IMR-90 (cell line): ENCODE data around the gene RAB15. TPM values are rescaled to one million over a fixed set of nuclear protein-coding genes. Genes with fewer than 3 reads are reported as not detected.

ENCODE experiments used
- ATAC-seq: fragments of 200-7000 bp; cut with Tn5 transposase; 2 replicates; pipeline ENCODE4 v1.9.1; 2020; ENCODE audit warnings: low read depth, mild to moderate bottlenecking, moderate library complexity
- BruUV-seq: library from RNA; stranded (reverse); fragments of 400-500 nt; replicated peaks from 2 replicates; lab custom pipeline; 2021; lab: Mats Ljungman, UMichigan
- CTCF ChIA-PET: fragments of 300-600 bp; formaldehyde crosslinking; extraction: SDS; loops from one replicate; lab custom pipeline; 2021; ENCODE audit warnings: antibody characterized with exemption; lab: Yijun Ruan, JAX
- POLR2A ChIA-PET: fragments of 300-600 bp; sonication (Branson Sonifier 250); formaldehyde crosslinking; loops from one replicate; lab custom pipeline; 2022; ENCODE audit warnings: antibody characterized with exemption; ENCODE audit not compliant: unreplicated experiment; lab: Charles Lee
- DNase-seq: peaks from one replicate; pipeline ENCODE4 v3.0.0; 2013
- H2AFZ ChIP-seq: replicated peaks from 2 replicates; pipeline ENCODE3; 2013; ENCODE audit warnings: low read length, mild to moderate bottlenecking; ENCODE audit not compliant: poor library complexity
- H2AK5ac ChIP-seq: 2 replicates; pipeline ENCODE4 v1.6.1; 2013; ENCODE audit warnings: low read depth, low read length, inconsistent platforms
- H2AK9ac ChIP-seq: replicated peaks from 2 replicates; pipeline ENCODE3; 2013; ENCODE audit warnings: mild to moderate bottlenecking, low read depth, low read length, moderate library complexity; ENCODE audit not compliant: poor library complexity
- H2BK120ac ChIP-seq: 2 replicates; pipeline ENCODE4 v1.6.1; 2013; ENCODE audit warnings: low read depth, low read length, inconsistent platforms
- H2BK15ac ChIP-seq: 3 replicates; pipeline ENCODE4 v1.6.1; 2013; ENCODE audit warnings: low read depth, low read length, inconsistent platforms
- H2BK20ac ChIP-seq: 2 replicates; pipeline ENCODE4 v1.6.1; 2013; ENCODE audit warnings: low read depth, mild to moderate bottlenecking, inconsistent platforms, low read length, moderate library complexity
- H2BK5ac ChIP-seq: 2 replicates; pipeline ENCODE4 v1.6.1; 2013; ENCODE audit warnings: mild to moderate bottlenecking, low read depth, low read length, inconsistent platforms; ENCODE audit not compliant: poor library complexity, severe bottlenecking
- H3K14ac ChIP-seq: replicated peaks from 2 replicates; pipeline ENCODE4 v1.6.1; 2013; ENCODE audit warnings: low read depth, low read length, inconsistent platforms
- H3K18ac ChIP-seq: 2 replicates; pipeline ENCODE4 v1.6.1; 2013; ENCODE audit warnings: low read depth, low read length, control low read depth
- H3K23ac ChIP-seq: 2 replicates; pipeline ENCODE4 v1.6.1; 2013; ENCODE audit warnings: low read depth, low read length, inconsistent platforms
- H3K27ac ChIP-seq: 2 replicates; pipeline ENCODE4 v1.5.1; 2013; ENCODE audit warnings: mild to moderate bottlenecking, control low read depth, low read length; ENCODE audit not compliant: insufficient read depth
- H3K27me3 ChIP-seq: 2 replicates; pipeline ENCODE4 v1.6.1; 2013; ENCODE audit warnings: low read length; ENCODE audit not compliant: control insufficient read depth, insufficient read depth
- H3K36me3 ChIP-seq: 2 replicates; pipeline ENCODE4 v1.6.1; 2013; ENCODE audit warnings: low read length, mixed read lengths; ENCODE audit not compliant: control insufficient read depth, insufficient read depth
- H3K4ac ChIP-seq: 2 replicates; pipeline ENCODE4 v1.6.1; 2013; ENCODE audit warnings: low read depth, low read length, inconsistent platforms
- H3K4me1 ChIP-seq: 2 replicates; pipeline ENCODE4 v1.6.1; 2013; ENCODE audit warnings: low read length, mixed read lengths; ENCODE audit not compliant: control insufficient read depth, insufficient read depth
- H3K4me2 ChIP-seq: 2 replicates; pipeline ENCODE4 v1.6.1; 2013; ENCODE audit warnings: low read depth, mild to moderate bottlenecking, control low read depth, low read length, moderate library complexity
- H3K4me3 ChIP-seq: 2 replicates; pipeline ENCODE4 v1.5.1; 2013; ENCODE audit warnings: low read depth, mild to moderate bottlenecking, control low read depth, low read length, moderate library complexity; ENCODE audit not compliant: insufficient read depth
- H3K56ac ChIP-seq: 2 replicates; pipeline ENCODE4 v1.6.1; 2013; ENCODE audit warnings: low read length, inconsistent platforms; ENCODE audit not compliant: insufficient read depth; ENCODE audit errors: extremely low read depth
- H3K79me1 ChIP-seq, 2 experiments: 2 replicates each; pipeline ENCODE4 v1.6.1; 2013; ENCODE audit warnings: low read length in 2 of 2, inconsistent platforms in 1 of 2, low read depth in 1 of 2
- H3K9ac ChIP-seq: 2 replicates; pipeline ENCODE4 v1.6.1; 2013; ENCODE audit warnings: low read depth, low read length, control low read depth
- H3K9me1 ChIP-seq: 2 replicates; pipeline ENCODE4 v1.6.1; 2013; ENCODE audit warnings: low read length, inconsistent platforms; ENCODE audit not compliant: insufficient read depth
- H3K9me3 ChIP-seq: 2 replicates; pipeline ENCODE4 v1.6.1; 2013; ENCODE audit warnings: low read length; ENCODE audit not compliant: control insufficient read depth, insufficient read depth
- H4K20me1 ChIP-seq: 2 replicates; pipeline ENCODE4 v1.6.1; 2013; ENCODE audit warnings: low read length, inconsistent platforms; ENCODE audit not compliant: insufficient read depth
- H4K5ac ChIP-seq: 2 replicates; pipeline ENCODE4 v1.6.1; 2013; ENCODE audit warnings: mild to moderate bottlenecking, low read depth, low read length, control low read depth
- H4K8ac ChIP-seq, 2 experiments: 2 replicates each; pipeline ENCODE4 v1.6.1; 2013; ENCODE audit warnings: low read depth in 2 of 2, low read length in 2 of 2, control low read depth in 1 of 2, inconsistent platforms in 1 of 2
- H4K91ac ChIP-seq: 2 replicates; pipeline ENCODE4 v1.6.1; 2013; ENCODE audit warnings: low read depth, low read length, inconsistent platforms; ENCODE audit not compliant: insufficient read depth
- BHLHE40 ChIP-seq: fragments of 150-350 bp; IDR thresholded peaks from 2 replicates; pipeline ENCODE4 v1.6.1; 2016; ENCODE audit warnings: mild to moderate bottlenecking, low read depth, low read length
- CEBPB ChIP-seq: IDR thresholded peaks from 2 replicates; pipeline ENCODE4 v1.6.1; 2012; ENCODE audit warnings: low read depth, low read length, improper control_type of control experiment
- CHD1 ChIP-seq: IDR thresholded peaks from 2 replicates; pipeline ENCODE4 v1.6.1; 2012; ENCODE audit warnings: low read depth, low read length, improper control_type of control experiment
- CTCF ChIP-seq: conservative IDR thresholded peaks from 2 replicates; pipeline ENCODE4 v1.5.1; 2012; ENCODE audit warnings: mild to moderate bottlenecking, low read depth, low read length, improper control_type of control experiment
- FOS ChIP-seq: fragments of 150-350 bp; IDR thresholded peaks from 2 replicates; pipeline ENCODE4 v1.6.1; 2016; ENCODE audit warnings: low read depth, low read length
- MAFK ChIP-seq: IDR thresholded peaks from 2 replicates; pipeline ENCODE4 v1.6.1; 2012; ENCODE audit warnings: low read depth, low read length, improper control_type of control experiment
- MAZ ChIP-seq: IDR thresholded peaks from 2 replicates; pipeline ENCODE4 v1.6.1; 2012; ENCODE audit warnings: low read depth, mild to moderate bottlenecking, low read length, improper control_type of control experiment, moderate library complexity, borderline replicate concordance
- MXI1 ChIP-seq: IDR thresholded peaks from 2 replicates; pipeline ENCODE4 v1.6.1; 2012; ENCODE audit warnings: low read depth, mild to moderate bottlenecking, low read length, moderate library complexity, borderline replicate concordance
- NFE2L2 ChIP-seq: fragments of 150-350 bp; IDR thresholded peaks from 2 replicates; pipeline ENCODE4 v1.6.1; 2016; ENCODE audit warnings: low read depth, mild to moderate bottlenecking, low read length
- POLR2A ChIP-seq: IDR thresholded peaks from 2 replicates; pipeline ENCODE4 v1.6.1; 2012; ENCODE audit warnings: mild to moderate bottlenecking, low read depth, low read length
- RAD21 ChIP-seq: IDR thresholded peaks from 2 replicates; pipeline ENCODE4 v1.6.1; 2012; ENCODE audit warnings: low read length, improper control_type of control experiment
- RCOR1 ChIP-seq: IDR thresholded peaks from 2 replicates; pipeline ENCODE4 v1.6.1; 2012; ENCODE audit warnings: mild to moderate bottlenecking, low read length, improper control_type of control experiment; ENCODE audit not compliant: insufficient replicate concordance
- RFX5 ChIP-seq: IDR thresholded peaks from 2 replicates; pipeline ENCODE4 v1.8.0; 2012; ENCODE audit warnings: low read depth, mild to moderate bottlenecking, low read length, moderate library complexity
- SMC3 ChIP-seq: fragments of 150-350 bp; IDR thresholded peaks from 2 replicates; pipeline ENCODE4 v1.6.1; 2016; ENCODE audit warnings: low read depth, mild to moderate bottlenecking, antibody characterized with exemption, low read length, moderate library complexity
- USF2 ChIP-seq: fragments of 150-350 bp; IDR thresholded peaks from 2 replicates; pipeline ENCODE4 v1.6.1; 2017; ENCODE audit warnings: mild to moderate bottlenecking, antibody characterized with exemption, low read length, low read depth
- WGBS, 2 experiments: methylation state at CpG; one replicate each; pipeline versions ENCODE4 v1.1.5 to v1.1.7; 2013; ENCODE audit warnings: missing lambda C conversion rate in 2 of 2; ENCODE audit not compliant: insufficient read length in 1 of 2; ENCODE audit errors: extremely low coverage in 2 of 2; 5-methylcytosine and 5-hydroxymethylcytosine counted together
- dilution Hi-C: fragments of 300-500 bp; cut with HindIII; formaldehyde crosslinking; loops from one replicate; pipeline ENCODE4 v1.14.3; 2018; ENCODE audit warnings: low sequenced_read_pairs; ENCODE audit not compliant: unreplicated experiment
- in situ Hi-C: fragments of 300-500 bp; cut with MboI; formaldehyde crosslinking; loops from 3 replicates; pipeline ENCODE4 v1.14.3; 2019; ENCODE audit warnings: low sequenced_read_pairs, inconsistent platforms, mixed read lengths
- intact Hi-C: fragments of 100-400 bp; cut with micrococcal nuclease; formaldehyde crosslinking; loops from 2 replicates; pipeline ENCODE4 v1.10.0; 2022
- polyA plus RNA-seq, 3 experiments: library from polyadenylated mRNA; depleted of rRNA; stranded (reverse); fragments of >200 nt; gene quantifications; 2 replicates each; pipeline ENCODE4 v1.2.3, GENCODE V29; 2012; ENCODE audit warnings: low replicate concordance in 1 of 3
- total RNA-seq: library from RNA; depleted of rRNA; stranded (reverse); fragments of >200 nt; gene quantifications from 2 replicates; pipeline ENCODE4 v1.2.3, GENCODE V29; 2012
- TF ChIP-seq, protein P1 (sequence below): fragments of 150-350 bp; IDR thresholded peaks from 2 replicates; pipeline ENCODE4 v1.6.1; 2016; ENCODE audit warnings: low read depth, mild to moderate bottlenecking, low read length, moderate library complexity, borderline replicate concordance

The RAB15 gene
- total and polyA plus RNA-seq, 2 of the 4 experiments (the other 2 are of a cell fraction): 3.4 to 7.8 TPM

GRCh38 chr14:64937171-64937820 lies 34.8 kb downstream of the RAB15 start:
- POLR2A ChIA-PET: no interaction called here
- H3K14ac ChIP-seq: no peak overlapping the region

More at GRCh38 chr14:64937171-64937820, 34.8 kb downstream of the RAB15 start:
- peak; percentile 18 for DNase-seq
- no peak overlapping the region for H3K27ac ChIP-seq
- H3K56ac ChIP-seq: no peak overlapping the region
- WGBS, 2 experiments: no CpG with 5 or more reads among the region's 1 CpG
- H3K9me3 ChIP-seq: no peaks in the 10 kb centered on the region
- H2BK15ac ChIP-seq: no peak overlapping the region
- H2BK5ac ChIP-seq: no peak overlapping the region
- dilution Hi-C loops (no loop called here), in situ Hi-C loops (no loop called here), intact Hi-C loops (no loop called here)
- CTCF ChIA-PET: interaction anchor here (0.8 kb wide), 1 partner anchor 13 kb away, joined by 3 read pairs; no protein-coding TSS in a partner anchor
- H3K4me3 ChIP-seq: no peak overlapping the region
- no peak overlapping the region for H4K91ac ChIP-seq
- no TSS peak for BruUV-seq
- H2BK120ac ChIP-seq: no peak overlapping the region
- no peak overlapping the region for H2AK5ac ChIP-seq
- H4K8ac ChIP-seq: no peak overlapping the region
- no peak overlapping the region for H3K9ac ChIP-seq
- no peak overlapping the region for H2AFZ ChIP-seq
- H3K79me1 ChIP-seq: peaks cover 0 to 3% of the 10 kb centered on the region in 2 experiments; a peak in 1 of 4 replicates
- ATAC-seq: no peak; the same call in 1 of the 2 replicates
- H3K4me1 ChIP-seq: no peaks in the 10 kb centered on the region
- H3K4me2 ChIP-seq: no peak overlapping the region
- H2AK9ac ChIP-seq: no peak overlapping the region
- no peak overlapping the region for H3K18ac ChIP-seq
- peaks cover 4% of the 10 kb centered on the region; the same call in 1 of the 2 replicates for H3K9me1 ChIP-seq
- H4K5ac ChIP-seq: no peak overlapping the region
- no peak overlapping the region for H2BK20ac ChIP-seq
- H3K36me3 ChIP-seq: peaks cover 6% of the 10 kb centered on the region
- TF ChIP-seq, protein P1, sequence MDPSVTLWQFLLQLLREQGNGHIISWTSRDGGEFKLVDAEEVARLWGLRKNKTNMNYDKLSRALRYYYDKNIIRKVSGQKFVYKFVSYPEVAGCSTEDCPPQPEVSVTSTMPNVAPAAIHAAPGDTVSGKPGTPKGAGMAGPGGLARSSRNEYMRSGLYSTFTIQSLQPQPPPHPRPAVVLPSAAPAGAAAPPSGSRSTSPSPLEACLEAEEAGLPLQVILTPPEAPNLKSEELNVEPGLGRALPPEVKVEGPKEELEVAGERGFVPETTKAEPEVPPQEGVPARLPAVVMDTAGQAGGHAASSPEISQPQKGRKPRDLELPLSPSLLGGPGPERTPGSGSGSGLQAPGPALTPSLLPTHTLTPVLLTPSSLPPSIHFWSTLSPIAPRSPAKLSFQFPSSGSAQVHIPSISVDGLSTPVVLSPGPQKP: no peak
- no peak for TF ChIP-seq CHD1
- no peak for TF ChIP-seq RAD21
- no peak for TF ChIP-seq BHLHE40
- no peak for TF ChIP-seq FOS
- TF ChIP-seq MAZ: no peak
- no peak for TF ChIP-seq RFX5
- TF ChIP-seq USF2: no peak
- TF ChIP-seq CTCF: no peak
- no peak for TF ChIP-seq POLR2A
- TF ChIP-seq MAFK: no peak
- TF ChIP-seq MXI1: no peak
- no peak for TF ChIP-seq NFE2L2
- TF ChIP-seq RCOR1: no peak
- no peak for TF ChIP-seq SMC3
- TF ChIP-seq CEBPB: no peak
- no peaks in the 10 kb centered on the region for H3K27me3 ChIP-seq
- H3K4ac ChIP-seq: no peak overlapping the region
- no peak overlapping the region for H3K23ac ChIP-seq
- H4K20me1 ChIP-seq: no peaks in the 10 kb centered on the region; the same call in 1 of the 2 replicates
